Kidney (tissue), 14 donors: ENCODE measurements around the gene CAPS2. TPM values are rescaled to one million over a fixed set of nuclear protein-coding genes. Genes with fewer than 3 reads are reported as not detected.

Experiments
- DNase-seq, 5 donors: peaks; one replicate each; pipeline ENCODE4 v3.0.0-alpha.2; 2013 to 2020
- FAIRE-seq: peaks from 2 replicates; lab custom pipeline; 2012; peaks lifted over from hg19 to GRCh38; lab: Jason Lieb, UNC
- H3K27ac ChIP-seq, 2 donors: one replicate each; pipeline ENCODE4 v1.7.0; 2013; ENCODE audit warnings: low read depth in 2 of 2, low read length in 2 of 2, inconsistent platforms in 1 of 2
- H3K27me3 ChIP-seq: one replicate; pipeline ENCODE4 v1.7.1; 2013; ENCODE audit warnings: low read length, inconsistent platforms; ENCODE audit not compliant: control insufficient read depth, insufficient read depth
- H3K36me3 ChIP-seq, 3 donors: one replicate each; pipeline versions ENCODE4 v1.7.0 to v1.7.1; 2013; ENCODE audit warnings: low read length in 3 of 3, control low read depth in 1 of 3, inconsistent platforms in 1 of 3; ENCODE audit not compliant: insufficient read depth in 3 of 3, control insufficient read depth in 2 of 3
- H3K4me1 ChIP-seq, 3 donors: one replicate each; pipeline versions ENCODE4 v1.7.0 to v1.7.1; 2013; ENCODE audit warnings: low read length in 3 of 3, inconsistent platforms in 1 of 3, low read depth in 1 of 3; ENCODE audit not compliant: control insufficient read depth in 2 of 3, insufficient read depth in 2 of 3
- H3K4me3 ChIP-seq, 3 donors: one replicate each; pipeline versions ENCODE4 v1.7.0 to v1.8.1; 2013; ENCODE audit warnings: low read length in 3 of 3, control low read depth in 1 of 3, inconsistent platforms in 1 of 3
- H3K9ac ChIP-seq, 3 donors: one replicate each; pipeline versions ENCODE4 v1.7.0 to v1.7.1; 2013; ENCODE audit warnings: low read length in 3 of 3, control low read depth in 1 of 3, inconsistent platforms in 1 of 3
- H3K9me3 ChIP-seq, 3 donors: one replicate each; pipeline versions ENCODE4 v1.7.0 to v1.7.1; 2013; ENCODE audit warnings: low read length in 3 of 3, control low read depth in 1 of 3, inconsistent platforms in 1 of 3; ENCODE audit not compliant: control insufficient read depth in 2 of 3, insufficient read depth in 1 of 3
- intact Hi-C: fragments of 100-400 bp; cut with DNase I; formaldehyde crosslinking; loops from one replicate; pipeline ENCODE4 v1.11.1; 2022
- polyA plus RNA-seq: library from polyadenylated mRNA; stranded (reverse); fragments of 350-450 nt; fragmentation: Illumina TruSeq; extraction: RNeasy Lipid Tissue Mini Kit (QIAGEN cat#74804); gene quantifications from one replicate; pipeline ENCODE4 v1.2.3, GENCODE V29; 2014; ENCODE audit warnings: low read depth, low replicate concordance; ENCODE audit not compliant: insufficient read depth
- total RNA-seq: library from RNA; stranded (reverse); fragmentation: NEBNext Ultra II Directional; extraction: Animal tissue kit (Norgen Biotek cat#: 25700); gene quantifications from one replicate; pipeline ENCODE4 v1.2.1, GENCODE V29; 2021
- TF ChIP-seq, protein P1 (sequence below): IDR thresholded peaks from 3 replicates; pipeline ENCODE4 v1.5.1; 2012; ENCODE audit warnings: mild to moderate bottlenecking, moderate library complexity, borderline replicate concordance; ENCODE audit not compliant: insufficient read depth; ENCODE audit errors: extremely low read depth
- donor health status: control.
- donor health status: control.
- donor health status: control.
- donor health status: control.
- donor health status: control.
- donor health status: DM: yes; HTN: yes; CAD: no.
- donor health status: Normal renal cell carcinoma (clear cell type).

Gene CAPS2
- total and polyA plus RNA-seq, 2 donors from 2014 or later: 5.9 to 14.1 TPM

DNA sequence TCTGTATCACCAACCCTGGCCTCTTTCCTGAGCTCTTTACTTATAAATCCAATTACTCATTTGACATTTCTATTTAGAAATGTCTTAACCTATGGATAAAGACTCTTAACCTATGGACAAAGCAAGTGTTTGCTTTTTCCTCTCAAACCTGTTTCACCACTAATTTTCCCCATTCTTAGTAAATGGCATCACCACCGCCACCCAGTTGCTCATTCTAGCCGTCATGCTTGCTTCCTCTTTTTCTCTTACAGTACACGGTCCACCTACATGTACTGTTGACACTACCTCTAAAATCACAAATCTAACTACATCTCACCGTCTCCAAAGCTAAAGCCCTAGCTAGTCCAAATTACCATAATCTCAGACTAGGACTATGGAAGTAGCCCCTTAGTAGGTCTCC, 60.0 kb downstream of the CAPS2 start:
- Histone ChIP-seq H3K9ac (no peak overlapping the region), H3K4me1 (no peaks in the 10 kb centered on the region), H3K27me3 (no peaks in the 10 kb centered on the region), H3K36me3 (no peaks in the 10 kb centered on the region), H3K27ac (no peak overlapping the region), H3K9me3 (peaks cover 0 to 2% (median 0%) of the 10 kb centered on the region in 3 donors), H3K4me3 (no peak overlapping the region)
- intact Hi-C loops: no loop called here
- FAIRE-seq (no peak), DNase-seq (no peak)
- TF ChIP-seq, protein P1, sequence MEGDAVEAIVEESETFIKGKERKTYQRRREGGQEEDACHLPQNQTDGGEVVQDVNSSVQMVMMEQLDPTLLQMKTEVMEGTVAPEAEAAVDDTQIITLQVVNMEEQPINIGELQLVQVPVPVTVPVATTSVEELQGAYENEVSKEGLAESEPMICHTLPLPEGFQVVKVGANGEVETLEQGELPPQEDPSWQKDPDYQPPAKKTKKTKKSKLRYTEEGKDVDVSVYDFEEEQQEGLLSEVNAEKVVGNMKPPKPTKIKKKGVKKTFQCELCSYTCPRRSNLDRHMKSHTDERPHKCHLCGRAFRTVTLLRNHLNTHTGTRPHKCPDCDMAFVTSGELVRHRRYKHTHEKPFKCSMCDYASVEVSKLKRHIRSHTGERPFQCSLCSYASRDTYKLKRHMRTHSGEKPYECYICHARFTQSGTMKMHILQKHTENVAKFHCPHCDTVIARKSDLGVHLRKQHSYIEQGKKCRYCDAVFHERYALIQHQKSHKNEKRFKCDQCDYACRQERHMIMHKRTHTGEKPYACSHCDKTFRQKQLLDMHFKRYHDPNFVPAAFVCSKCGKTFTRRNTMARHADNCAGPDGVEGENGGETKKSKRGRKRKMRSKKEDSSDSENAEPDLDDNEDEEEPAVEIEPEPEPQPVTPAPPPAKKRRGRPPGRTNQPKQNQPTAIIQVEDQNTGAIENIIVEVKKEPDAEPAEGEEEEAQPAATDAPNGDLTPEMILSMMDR: no peak

DNA sequence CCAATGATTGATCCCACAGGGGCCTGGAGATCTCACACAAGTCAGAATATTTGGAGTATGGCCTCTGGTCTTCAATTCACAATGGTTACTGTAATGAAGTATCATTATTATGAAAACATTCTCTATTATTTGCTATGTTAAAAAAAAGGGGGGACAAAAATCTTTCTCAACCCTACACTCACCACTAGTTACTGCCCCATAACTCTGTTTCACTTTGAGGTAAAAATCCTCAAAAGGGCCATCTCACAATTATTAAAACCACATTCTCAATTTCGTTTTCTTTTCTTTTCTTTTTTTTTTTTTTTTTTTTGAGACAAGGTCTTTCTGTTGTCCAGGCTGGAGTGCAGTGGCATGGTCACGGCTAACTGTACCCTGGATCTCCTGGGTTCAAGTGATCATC, 60.9 kb downstream of the CAPS2 start:
- no peak overlapping the region for H3K27ac ChIP-seq
- H3K9me3 ChIP-seq: peaks cover 0 to 2% (median 0%) of the 10 kb centered on the region in 3 donors
- intact Hi-C loops: no loop called here
- H3K36me3 ChIP-seq: no peaks in the 10 kb centered on the region
- no peak for FAIRE-seq
- H3K4me3 ChIP-seq: no peak overlapping the region
- H3K9ac ChIP-seq: no peak overlapping the region
- TF ChIP-seq, protein P1: no peak
- H3K4me1 ChIP-seq: no peaks in the 10 kb centered on the region
- no peak for DNase-seq
- H3K27me3 ChIP-seq: no peaks in the 10 kb centered on the region

DNA sequence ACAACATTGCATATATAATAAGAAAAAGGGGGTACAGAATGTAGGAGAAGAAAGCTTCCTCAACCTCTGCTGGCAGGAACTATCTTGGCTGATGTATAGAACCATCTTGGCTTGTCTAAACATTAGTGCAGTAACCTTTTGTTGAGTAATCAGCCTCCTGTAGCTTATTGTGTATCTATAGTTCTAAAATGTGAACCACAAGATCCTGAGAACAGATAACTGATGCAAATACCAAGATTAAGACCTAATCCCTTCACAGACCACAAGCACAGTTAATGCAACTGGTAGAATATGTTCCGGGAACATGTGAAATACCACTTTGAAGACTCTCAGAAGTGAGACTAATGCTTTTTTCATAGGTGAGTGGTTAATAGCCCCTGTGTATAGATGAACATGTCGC, 69.8 kb downstream of the CAPS2 start:
- Histone ChIP-seq H3K9me3 (no peaks in the 10 kb centered on the region), H3K9ac (no peak overlapping the region), H3K27ac (no peak overlapping the region), H3K4me1 (no peaks in the 10 kb centered on the region), H3K27me3 (no peaks in the 10 kb centered on the region), H3K36me3 (no peaks in the 10 kb centered on the region), H3K4me3 (no peak overlapping the region)
- DNase-seq (no peak), FAIRE-seq (no peak)
- TF ChIP-seq, protein P1: no peak
- intact Hi-C loops: no loop called here

DNA sequence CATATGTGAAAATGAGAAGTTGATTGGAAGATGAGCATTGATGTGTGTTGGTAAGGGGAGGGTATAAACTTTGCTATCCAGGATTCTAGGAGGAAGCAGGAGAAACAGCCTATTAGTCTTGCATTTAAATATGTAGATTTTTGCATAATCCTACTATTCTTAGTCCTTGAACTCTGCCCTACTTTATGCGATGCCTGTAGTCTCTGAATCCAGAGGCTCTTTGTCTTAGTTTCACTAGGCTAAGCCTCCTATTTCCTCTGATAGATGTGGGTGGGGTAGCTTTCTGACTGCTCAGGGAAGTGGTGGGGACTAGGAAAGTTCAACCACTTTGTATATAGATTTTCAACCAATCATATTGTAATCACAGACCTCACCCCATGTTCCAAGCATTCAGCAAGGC, 71.0 kb downstream of the CAPS2 start:
- no peak overlapping the region for H3K4me3 ChIP-seq
- intact Hi-C loops: no loop called here
- FAIRE-seq: no peak

More for the DNA sequence above, 71.0 kb downstream of the CAPS2 start:
- H3K4me1 ChIP-seq: no peaks in the 10 kb centered on the region
- H3K27me3 ChIP-seq: no peaks in the 10 kb centered on the region
- H3K36me3 ChIP-seq: no peaks in the 10 kb centered on the region
- H3K27ac ChIP-seq: no peak overlapping the region
- no peak for DNase-seq
- TF ChIP-seq, protein P1: no peak
- H3K9ac ChIP-seq: no peak overlapping the region
- H3K9me3 ChIP-seq: no peaks in the 10 kb centered on the region
